22Rv1 (cell line): ENCODE results near the gene PLEKHA8.

Experiments
- CTCF ChIP-seq: fragments of 450-650 bp; IDR thresholded peaks from 2 replicates; pipeline ENCODE4 v1.5.1; 2017; ENCODE audit warnings: mild to moderate bottlenecking
- ZFX ChIP-seq: fragments of 450-650 bp; IDR thresholded peaks from 2 replicates; pipeline ENCODE4 v1.6.1; 2017; ENCODE audit warnings: antibody characterized with exemption, borderline replicate concordance

GRCh38 chr7:30162133-30162532, 133.9 kb downstream of the PLEKHA8 start:
- TF ChIP-seq CTCF = no peak
- TF ChIP-seq ZFX = no peak
